ENCODE measurements around the gene ALKBH3.

ALKBH3 gene

DNA sequence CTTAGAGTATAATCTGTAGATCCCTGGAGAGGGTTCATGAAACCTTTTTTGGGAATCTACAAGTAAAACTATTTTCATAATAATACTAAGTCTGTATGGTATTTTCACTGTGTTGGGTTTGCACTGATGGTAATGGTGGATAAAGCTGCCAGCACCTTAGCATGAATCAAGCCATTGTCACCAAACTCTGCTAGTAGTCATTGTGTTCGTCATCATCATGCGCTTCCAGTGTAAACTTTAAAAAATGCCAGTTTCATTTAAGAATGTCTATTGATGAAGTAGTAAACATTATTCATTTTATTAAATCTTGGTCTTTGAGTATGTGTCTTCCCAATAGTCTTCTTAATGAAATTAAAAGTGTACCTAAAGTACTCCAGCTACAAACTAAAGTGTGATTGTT, 15.0 kb downstream of the ALKBH3 start:
- no peak for DNase-seq

DNA sequence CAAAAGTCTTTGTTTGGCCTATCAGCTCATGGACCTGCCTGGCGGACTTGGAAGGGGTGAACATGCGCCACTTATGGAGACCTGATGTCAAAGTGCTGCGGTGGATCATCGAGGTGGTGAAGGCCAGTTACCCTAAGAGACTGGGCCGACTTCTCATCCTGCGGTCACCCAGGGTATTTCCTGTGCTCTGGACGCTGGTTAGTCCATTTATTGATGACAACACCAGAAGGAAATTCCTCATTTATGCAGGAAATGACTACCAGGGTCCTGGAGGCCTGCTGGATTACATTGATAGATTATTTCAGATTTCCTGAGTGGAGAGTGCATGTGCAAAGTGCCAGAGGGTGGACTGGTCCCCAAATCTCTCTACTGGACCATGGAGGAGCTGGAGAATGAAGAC, 17.9 kb downstream of the ALKBH3 start:
- no peak for DNase-seq

DNA sequence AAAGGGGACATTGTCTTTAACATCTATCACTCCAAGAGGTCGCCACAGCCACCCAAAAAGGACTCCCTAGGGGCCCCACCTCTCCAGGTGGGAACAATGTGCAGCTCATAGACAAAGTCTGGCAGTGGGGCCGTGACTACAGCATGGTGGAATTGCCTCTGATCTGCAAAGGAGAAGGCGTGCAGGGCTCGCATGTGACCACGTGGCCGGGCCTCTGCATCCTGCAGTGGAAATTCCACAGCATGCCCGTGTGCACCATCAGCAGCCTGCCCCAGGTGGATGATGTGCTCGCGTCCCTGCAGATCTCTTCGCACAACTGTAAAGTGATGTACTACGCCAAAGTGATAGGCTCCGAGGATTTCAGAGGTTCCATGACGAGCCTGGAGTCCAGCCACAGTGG, 18.5 kb downstream of the ALKBH3 start:
- no peak for DNase-seq

DNA sequence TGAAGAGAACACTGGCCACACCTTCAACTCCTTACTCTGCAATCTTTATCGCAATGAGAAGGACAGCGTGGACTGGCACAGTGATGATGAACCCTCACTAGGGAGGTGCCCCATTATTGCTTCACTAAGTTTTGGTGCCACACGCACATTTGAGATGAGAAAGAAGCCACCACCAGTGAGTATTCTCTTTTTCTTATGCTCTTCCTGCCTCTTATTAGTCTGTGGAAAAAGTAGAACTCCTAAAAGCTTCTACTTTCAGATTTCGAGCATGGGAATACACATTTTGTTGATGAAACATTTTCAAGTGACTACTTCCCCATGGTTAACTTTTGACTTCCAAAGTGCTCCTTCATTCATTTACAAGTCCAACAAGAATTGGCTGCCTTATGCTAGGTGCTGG, 20.9 kb downstream of the ALKBH3 start:
- DNase-seq: no peak

DNA sequence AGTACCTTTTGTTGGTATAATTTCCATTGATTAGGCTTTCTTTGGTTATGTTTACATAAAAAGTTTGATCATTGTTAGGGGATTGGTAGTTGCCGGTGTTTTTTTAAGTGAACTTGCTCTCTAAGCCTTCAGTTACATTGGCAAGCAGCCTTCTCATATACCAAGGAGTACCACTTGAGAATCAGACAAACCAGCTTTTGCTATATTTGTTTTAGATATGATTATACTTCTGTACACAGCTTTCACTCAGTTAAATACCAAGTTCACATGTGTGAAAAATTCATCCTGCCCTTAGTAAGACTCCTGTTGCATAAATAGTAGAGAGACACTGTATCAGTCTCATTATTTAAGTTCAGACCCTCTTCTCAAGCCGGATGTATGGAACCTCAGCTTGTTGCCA, 22.4 kb downstream of the ALKBH3 start:
- DNase-seq: no peak

DNA sequence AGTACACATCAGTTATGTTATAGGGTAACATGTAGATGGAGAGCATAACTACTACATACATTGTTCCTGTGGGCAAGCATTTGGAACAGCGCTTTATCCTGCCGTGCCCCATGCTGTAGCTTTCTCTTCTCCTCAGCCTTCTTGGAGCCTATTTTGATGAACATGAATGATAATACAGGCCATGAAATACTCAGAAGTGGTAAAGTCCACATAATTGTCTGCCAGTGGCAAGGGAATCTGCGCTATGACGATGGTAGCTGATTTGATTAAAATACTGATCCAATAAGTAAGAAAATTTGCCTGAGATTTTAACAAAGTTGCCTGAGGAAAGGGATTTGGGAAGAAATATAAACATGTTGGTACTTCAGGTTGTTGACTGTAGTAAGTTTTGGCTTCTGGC, 23.3 kb downstream of the ALKBH3 start:
- no peak for DNase-seq

DNA sequence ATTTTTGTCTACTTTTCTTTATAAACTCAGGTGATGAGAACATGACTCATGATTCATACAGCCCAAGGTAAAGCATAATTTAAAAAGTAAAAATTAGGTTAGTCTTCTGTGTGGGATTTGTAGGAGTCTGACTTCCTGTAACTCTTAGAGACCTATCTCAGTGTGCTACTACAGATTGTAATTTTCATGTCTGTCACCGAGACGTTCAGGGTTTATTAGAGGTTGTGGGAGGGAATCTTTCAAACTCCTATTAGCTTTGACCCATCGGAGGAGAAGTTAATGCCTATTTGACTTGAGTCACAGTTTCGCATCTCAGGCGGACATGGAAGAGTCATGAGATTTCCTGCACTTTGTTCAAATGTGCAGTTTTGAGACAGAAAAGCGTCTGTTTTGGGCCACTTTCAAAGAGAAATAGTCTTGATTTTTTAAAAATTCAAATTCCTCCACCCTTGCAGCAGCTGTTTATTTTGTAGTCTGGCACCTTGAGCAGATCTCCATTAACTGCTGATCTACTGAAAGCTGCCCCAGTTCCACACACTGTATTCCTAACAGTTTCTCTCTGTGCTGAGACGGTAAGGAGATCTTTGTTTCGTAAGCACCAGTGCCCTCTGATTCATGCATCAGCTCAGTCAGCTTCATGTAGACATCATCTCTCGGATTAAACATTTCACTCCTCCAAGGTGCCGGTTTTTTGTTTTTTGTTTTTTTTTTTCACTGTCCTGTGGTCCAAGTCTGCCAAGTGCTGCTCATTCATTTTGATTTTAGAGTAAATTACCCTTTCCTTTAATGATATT, 24.3 kb downstream of the ALKBH3 start:
- no peak for DNase-seq

DNA sequence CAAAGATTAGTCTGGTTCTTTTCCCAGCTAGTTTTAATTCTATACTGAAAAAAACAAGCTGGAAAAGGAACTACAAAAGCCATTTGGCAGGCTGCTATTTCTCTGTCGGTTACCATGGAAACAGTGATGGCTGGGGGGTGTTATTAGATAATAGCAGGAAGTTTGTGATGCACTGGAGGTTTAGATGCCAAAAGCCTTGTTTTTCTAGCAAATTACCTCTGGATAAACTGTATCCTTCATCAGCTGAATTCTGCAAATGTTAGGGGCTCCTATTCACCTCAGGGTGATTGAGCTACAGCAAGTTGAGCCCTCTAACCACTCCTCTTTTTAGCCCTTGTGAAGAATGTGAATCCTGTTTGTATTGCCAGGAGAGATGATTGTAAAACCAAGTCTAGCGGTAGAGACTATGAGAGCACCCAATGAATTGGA, 25.2 kb downstream of the ALKBH3 start:
- DNase-seq: no peak

DNA sequence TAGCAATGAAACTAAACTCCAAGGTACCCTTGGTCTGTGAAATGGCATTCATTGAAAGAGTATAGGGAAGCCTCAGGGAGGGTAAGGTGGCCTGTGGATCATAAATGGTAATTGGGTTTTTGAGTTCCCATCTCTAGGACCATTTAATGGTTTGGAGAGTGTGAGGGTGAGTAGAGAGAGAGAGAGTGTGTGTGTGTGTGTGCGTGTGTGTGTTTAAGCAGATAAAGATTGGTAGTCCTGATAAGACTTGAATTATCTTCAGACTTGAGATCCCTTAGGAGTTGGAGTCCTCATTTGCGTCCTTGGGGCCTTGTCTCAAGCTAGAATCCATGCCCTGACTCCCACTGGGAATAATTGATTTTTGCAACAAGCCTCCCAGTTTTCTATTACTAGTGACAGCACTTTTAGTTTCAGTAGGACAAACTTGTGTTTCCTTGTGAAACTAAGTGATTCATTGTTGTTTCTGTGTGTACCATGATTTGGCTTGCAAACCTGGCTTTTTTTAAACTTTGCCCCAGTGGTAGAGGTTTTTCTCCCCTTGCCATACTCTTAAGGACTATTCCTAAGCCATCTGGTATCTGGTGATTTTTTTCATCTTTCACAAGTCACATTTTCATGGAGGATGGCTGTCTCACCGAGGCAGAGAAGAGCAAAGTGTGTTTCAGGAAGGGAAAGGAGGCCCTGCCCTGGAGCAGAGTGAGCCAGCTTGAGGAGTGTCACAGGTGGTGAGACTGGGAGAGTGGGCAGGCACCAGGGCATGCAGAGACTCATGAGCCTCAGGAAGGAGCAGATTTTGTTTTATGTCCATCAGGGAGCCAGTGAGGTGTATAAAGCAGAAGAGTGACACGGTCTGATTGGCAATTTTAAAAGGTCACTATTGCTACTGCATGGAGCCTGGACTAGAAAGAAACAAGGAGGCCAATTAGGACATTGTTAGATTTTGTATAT, 26.7 kb downstream of the ALKBH3 start:
- no peak for DNase-seq

DNA sequence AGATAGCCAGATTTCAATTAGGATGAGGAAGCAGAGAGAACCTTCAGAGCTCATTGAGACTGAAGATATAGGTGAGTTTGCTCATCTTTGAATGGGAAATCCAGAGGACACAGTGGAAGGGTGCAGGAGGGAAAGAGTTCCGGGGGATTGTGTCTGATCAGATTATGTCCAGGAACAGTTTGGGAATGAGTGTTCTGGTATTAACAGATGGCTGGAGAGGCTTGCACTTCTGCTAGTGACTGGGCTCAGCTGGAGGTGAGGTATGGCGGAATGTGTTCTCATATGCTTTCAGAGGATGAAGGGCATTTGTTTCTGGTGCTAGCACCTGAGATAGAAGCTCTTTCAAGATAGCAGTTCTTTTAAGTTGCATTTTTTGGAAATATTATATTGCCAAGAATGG, 27.6 kb downstream of the ALKBH3 start:
- no peak for DNase-seq

DNA sequence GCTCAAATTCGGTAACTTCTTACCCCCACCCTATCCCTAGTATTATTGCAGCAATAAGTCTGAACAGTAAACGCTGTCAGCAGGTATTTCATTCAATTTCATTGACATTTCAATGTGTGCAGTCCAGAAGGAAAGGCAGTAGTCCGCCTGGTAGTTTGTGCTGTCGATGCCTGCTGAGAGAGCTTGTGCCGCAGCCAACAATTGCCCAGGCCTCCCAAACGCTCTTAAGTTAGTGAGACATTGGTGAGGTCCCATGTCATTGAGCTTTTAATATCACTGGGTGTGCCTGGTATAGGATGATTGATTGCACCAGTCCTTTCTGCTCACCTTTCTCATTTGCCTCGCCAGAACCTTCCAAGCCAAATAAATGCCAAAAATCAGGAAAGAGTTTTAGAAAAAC, 28.1 kb downstream of the ALKBH3 start:
- DNase-seq: no peak

DNA sequence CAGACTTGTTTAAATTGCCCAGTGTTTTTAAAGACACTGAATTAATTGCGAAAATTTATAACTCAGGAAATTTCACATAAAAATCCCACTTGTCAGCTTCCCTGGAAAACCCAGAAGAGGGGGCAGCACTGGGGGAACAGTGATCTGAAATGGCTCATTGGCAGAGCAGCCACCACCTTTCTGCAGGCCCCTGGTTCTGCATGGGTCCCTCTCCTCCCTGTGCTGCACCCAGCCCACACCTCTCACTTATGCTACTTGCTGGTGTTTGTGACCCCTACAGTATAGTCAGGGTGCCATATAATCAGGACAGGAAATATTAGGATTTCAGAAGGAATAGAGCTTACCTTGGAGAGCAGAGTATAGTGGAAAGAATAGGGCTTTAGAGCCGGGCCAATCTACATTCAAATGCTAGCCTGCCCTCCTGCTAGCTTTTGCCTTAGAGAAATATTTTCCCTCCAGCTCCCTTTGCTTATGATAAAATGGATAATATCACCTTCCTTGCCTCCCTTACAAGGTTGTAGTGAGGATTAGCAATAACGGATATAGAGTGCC, 33.3 kb downstream of the ALKBH3 start:
- no peak for DNase-seq

DNA sequence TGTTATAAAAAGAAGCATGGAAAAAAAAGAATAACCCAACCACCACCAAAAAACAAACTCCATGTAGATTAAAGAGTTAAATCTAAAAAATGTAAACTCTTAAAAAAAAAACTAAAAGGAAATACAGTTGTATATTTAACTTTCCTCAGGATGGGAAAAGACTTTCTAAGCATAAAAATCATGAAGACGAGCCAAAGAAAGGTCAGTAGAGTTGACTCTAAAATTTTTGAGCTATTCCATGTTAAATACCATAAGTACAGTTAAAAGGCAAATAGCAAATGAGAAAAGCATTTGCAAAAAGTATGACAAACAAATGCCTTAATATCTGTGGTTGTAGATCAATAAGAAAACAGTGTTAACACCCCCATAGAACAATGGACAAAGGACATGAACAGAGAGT, 33.8 kb downstream of the ALKBH3 start:
- DNase-seq: no peak

DNA sequence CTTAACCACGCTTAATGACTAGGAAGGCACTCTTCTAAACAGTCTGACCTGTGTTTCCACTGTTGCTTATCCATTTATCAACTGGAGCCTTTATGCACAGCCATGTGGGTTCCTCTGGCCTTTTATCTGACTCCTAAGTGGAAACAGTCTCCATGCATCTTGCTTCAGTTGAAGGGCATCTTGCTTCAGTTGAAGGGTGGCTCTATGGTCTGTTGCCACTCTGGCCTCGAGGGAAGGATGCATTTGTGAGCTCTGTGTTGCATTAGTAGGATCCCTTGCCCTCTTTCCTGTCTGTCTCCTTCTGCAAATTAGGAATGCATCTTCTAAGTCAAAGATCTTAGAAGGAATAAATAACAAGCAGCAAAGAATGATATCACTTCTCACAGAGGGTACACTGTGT, 36.0 kb downstream of the ALKBH3 start:
- no peak for DNase-seq

DNA sequence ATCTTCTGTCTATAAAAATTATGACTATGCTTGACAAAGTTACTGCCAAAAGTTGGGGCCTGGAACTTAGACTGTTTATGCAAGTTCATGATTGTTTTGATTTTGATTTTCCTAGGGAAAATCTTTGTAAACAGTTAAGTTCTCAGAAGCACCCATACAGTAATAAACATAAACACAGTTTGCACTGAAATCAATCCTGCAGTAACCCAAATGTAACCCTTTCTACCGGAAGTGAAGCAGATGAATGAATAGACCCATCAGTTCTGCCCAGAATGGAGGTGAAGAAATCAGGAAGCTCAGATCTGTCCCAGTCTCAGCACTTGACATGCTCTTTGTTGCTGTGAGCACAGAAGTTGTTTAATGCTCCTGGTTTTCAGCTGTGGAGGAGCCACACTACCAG, 37.2 kb downstream of the ALKBH3 start:
- no peak for DNase-seq

DNA sequence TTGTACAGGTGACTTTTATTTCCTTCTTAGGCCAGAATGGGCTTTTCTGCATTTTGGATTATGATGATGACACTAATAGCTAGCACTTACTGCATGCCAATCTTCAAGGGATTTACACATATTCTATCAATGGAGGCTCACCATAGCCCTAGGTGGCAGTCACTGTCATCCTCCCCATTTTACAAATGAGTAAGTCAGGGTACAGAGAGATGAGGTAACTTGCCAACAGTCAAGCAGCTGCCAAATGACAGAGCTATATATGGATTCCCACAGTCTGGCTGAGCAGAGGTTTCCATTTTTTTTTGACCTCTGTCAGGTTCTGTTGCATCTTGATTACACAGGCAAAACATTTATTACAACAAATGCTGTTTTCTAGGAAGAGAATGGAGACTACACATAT, 38.0 kb downstream of the ALKBH3 start:
- DNase-seq: no peak

DNA sequence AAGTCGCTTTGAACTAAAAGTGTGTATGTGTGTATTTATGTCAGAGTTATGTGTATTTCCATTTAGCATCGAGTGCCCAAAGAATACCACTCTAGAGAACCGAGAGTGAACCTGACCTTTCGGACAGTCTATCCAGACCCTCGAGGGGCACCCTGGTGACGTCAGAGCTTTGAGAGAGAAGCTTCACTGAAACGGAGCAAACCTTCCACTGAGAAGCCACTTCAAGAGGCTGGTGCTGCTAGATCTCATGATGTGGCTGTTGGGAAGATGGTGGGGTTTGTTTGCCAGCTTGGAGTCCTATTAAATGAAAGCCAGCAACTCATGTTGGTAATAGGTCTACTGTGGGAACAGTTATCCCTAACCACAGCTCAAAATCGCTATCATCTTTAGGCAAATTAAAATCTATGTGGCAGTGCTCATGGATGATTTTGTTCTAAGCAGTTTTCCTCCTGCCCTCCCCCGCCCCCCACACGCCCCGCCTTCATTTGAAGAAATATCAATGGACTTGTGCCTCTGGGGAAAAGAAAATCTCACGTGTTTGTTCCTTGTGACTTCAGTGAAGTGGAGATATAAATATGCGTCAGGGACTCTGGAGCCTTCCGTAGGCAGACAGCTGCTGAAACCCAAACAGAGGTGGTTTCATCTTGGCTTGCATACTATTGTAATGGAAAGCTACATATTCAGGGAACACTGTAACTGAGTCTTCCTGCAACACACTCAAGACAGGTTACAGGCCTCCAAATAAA, 39.4 kb downstream of the ALKBH3 start:
- DNase-seq: no peak

DNA sequence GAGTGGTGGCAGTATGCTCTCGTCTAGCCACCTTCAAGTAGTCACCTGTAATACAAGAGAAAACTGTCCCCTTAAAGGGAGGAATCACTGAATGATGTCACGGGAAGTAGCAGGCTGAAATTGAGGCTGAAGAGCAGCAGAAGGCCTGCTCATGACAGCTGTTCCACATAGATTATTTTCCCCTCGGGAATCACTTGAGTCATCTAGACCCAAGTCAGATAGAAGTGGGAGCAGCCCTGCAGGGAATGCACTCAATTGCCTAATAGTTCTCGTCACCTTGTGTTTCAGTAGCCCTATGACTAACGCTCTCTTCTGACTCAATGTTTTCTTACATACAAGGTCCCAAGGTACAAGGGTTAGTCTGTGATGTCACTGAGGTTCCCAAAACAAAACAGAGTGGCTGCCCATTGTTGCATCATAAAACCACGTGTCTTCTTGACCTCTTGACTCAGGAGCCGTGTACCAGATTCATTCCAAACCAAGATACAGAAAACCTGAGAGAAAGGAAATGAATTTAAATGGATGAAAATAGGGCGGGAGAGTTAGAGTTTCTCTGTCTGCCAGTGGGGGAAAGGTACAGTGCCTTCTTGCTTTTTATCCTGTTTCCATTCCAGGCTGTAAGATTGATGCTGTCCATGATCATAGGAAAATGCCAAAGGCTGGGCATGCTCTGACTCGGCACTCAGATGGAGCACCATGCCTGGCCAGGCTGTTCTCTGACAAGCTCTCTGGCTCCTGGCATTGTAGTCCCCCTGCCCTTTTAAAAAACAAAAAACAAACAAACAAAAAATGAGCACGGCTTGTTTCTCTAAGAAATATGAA, 40.2 kb downstream of the ALKBH3 start:
- no peak for DNase-seq

DNA sequence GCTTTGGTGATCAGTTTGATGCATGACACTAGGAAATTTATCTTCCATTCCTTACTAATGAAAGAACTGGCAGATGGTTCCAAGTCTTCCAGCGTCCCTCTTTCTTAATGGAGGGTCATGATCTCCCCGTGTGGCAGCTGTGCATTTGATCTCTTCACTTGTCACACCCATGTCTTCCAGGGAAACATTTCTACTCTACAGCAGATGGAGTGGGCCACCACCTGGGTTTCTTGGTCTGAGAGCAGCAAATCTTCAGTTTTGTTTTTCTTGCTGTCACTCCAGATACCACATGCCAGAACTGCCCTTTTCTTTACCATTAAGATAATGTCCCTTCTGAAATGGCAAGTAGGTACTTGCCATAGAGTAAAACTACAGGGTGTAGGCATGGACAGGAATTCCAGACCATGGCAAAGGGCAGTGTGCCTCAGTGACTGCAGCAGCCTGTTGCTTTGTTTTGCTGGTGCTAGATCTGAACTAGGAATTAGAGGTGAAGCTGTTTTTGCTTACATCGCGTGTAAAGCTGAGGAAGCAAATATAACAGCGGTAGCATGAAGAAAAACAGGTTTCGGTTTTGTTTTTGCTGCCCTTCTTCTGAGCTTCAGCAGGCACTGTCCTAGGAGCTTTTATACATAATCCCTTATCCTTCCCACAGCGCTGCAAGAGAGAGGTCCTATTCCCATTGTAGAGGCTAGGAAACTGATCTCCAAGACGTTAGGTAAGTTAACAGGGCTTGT, 41.1 kb downstream of the ALKBH3 start:
- DNase-seq: no peak

DNA sequence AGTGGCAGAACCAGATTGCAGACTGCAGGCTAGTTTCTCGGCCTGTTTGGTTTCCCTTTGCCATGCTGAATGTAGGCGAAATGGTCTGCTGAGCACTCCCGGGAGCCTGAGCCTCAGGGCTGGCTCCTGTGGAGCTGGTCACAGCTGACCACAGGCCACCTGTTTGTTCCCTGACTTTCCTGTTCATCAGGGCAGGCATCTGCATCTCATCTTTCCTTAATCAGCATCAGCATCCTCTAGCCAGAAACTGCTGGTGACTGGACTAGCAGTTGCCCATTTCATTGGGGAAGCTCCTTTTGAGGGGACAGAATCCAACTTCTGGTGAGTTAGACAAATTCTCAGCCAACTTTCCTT, 41.6 kb downstream of the ALKBH3 start:
- no peak for DNase-seq

DNA sequence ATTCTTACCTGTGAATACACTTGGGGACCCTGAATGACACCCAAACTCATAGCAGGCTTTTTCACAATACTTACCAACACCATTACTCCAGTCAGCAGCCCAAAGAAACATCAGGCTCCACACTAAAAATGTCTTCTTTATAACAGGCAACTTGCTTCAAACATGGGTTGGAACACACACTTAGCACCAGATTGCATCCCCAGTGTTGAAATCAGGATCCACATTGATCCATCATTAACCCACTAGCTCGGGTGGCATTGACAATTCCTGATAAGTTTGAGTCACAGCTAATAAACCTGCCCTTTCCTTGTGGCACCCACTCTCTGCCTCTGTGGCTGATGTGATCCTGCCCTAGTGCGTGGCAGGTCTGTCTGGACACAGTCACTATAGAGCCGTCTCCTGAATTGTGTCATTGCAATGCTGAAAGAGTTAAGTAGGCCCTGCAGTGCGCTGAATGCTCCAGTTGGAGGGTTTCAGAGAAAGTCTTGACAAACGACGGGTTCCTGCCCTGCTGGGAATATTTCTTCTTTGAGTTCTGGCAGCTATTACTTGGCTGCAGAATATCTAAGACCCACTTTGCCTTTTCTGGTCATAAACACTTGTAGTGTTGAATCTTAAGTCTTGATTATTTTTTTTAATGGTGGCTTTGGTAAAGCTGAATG, 42.2 kb downstream of the ALKBH3 start:
- no peak for DNase-seq
